OCI-LY1 (cell line): ENCODE data around the gene KLHL33.
A peak's percentile ranks its signal among the peaks of the same experiment; 100 is the strongest.

Experiments
- H2AFZ ChIP-seq: fragments of 200-600 bp; sonication (generic), shearing (Covaris generic); 2 replicates; pipeline ENCODE4 v1.6.0; 2014; ENCODE audit warnings: antibody characterized with exemption, mild to moderate bottlenecking, low read length
- H3F3A ChIP-seq: fragments of 200-600 bp; sonication (generic), shearing (Covaris generic); 2 replicates; pipeline ENCODE4 v1.6.0; 2014; ENCODE audit warnings: mild to moderate bottlenecking, antibody characterized with exemption, low read length, moderate library complexity; ENCODE audit not compliant: insufficient read depth
- H3K27ac ChIP-seq: fragments of 200-600 bp; sonication (generic); 2 replicates; pipeline ENCODE4 v1.5.1; 2014; ENCODE audit warnings: low read length, mixed run types, mild to moderate bottlenecking, low read depth; ENCODE audit not compliant: poor library complexity, severe bottlenecking
- H3K27me3 ChIP-seq: fragments of 200-600 bp; sonication (generic); 2 replicates; pipeline ENCODE4 v1.6.0; 2014; ENCODE audit warnings: antibody characterized with exemption, mild to moderate bottlenecking, low read length, moderate library complexity; ENCODE audit not compliant: insufficient read depth
- H3K36me3 ChIP-seq: fragments of 200-600 bp; sonication (generic); 2 replicates; pipeline ENCODE4 v1.6.1; 2014; ENCODE audit warnings: mild to moderate bottlenecking, antibody characterized with exemption, low read length, moderate library complexity, mixed read lengths; ENCODE audit not compliant: insufficient read depth
- H3K4me1 ChIP-seq: fragments of 200-600 bp; sonication (generic); 2 replicates; pipeline ENCODE4 v1.5.1; 2014; ENCODE audit warnings: mild to moderate bottlenecking, low read length, moderate library complexity; ENCODE audit not compliant: insufficient read depth, severe bottlenecking
- H3K4me2 ChIP-seq: fragments of 200-600 bp; sonication (generic), shearing (Covaris generic); 2 replicates; pipeline ENCODE4 v1.6.1; 2014; ENCODE audit warnings: low read length
- H3K4me3 ChIP-seq: fragments of 200-600 bp; sonication (generic); 2 replicates; pipeline ENCODE4 v1.5.1; 2014; ENCODE audit warnings: low read length, low read depth, mild to moderate bottlenecking, mixed read lengths; ENCODE audit not compliant: poor library complexity, severe bottlenecking
- H3K79me2 ChIP-seq: fragments of 200-600 bp; shearing (Covaris generic); 2 replicates; pipeline ENCODE4 v1.6.1; 2016; ENCODE audit warnings: mixed run types, low read length, mixed read lengths; ENCODE audit not compliant: insufficient read depth
- H3K9ac ChIP-seq: fragments of 200-600 bp; sonication (generic), shearing (Covaris generic); 2 replicates; pipeline ENCODE4 v1.6.1; 2014; ENCODE audit warnings: mild to moderate bottlenecking, low read length, mixed read lengths
- H3K9me2 ChIP-seq: fragments of 200-600 bp; sonication (generic), shearing (Covaris generic); 2 replicates; pipeline ENCODE4 v1.6.1; 2014; ENCODE audit warnings: low read depth, mild to moderate bottlenecking, low read length, mixed read lengths
- H3K9me3 ChIP-seq: fragments of 200-600 bp; shearing (Covaris generic); 2 replicates; pipeline ENCODE4 v1.6.1; 2014; ENCODE audit warnings: low read length, mixed read lengths
- H4K20me1 ChIP-seq: fragments of 200-600 bp; sonication (generic), shearing (Covaris generic); 2 replicates; pipeline ENCODE4 v1.6.0; 2016; ENCODE audit warnings: mild to moderate bottlenecking, low read length; ENCODE audit not compliant: insufficient read depth
- EZH2 ChIP-seq: fragments of 200-600 bp; sonication (generic), shearing (Covaris generic); IDR thresholded peaks from 2 replicates; pipeline ENCODE4 v1.8.0; 2017; ENCODE audit warnings: borderline replicate concordance, mixed run types, mild to moderate bottlenecking, antibody characterized with exemption, low read length, moderate library complexity, mixed read lengths
- TF ChIP-seq, protein P1 (sequence below): fragments of 200-600 bp; sonication (generic), shearing (Covaris generic); IDR thresholded peaks from 2 replicates; pipeline ENCODE4 v1.5.1; 2017; ENCODE audit warnings: mild to moderate bottlenecking, antibody characterized with exemption, low read length, moderate library complexity, mixed read lengths

The KLHL33 gene

DNA sequence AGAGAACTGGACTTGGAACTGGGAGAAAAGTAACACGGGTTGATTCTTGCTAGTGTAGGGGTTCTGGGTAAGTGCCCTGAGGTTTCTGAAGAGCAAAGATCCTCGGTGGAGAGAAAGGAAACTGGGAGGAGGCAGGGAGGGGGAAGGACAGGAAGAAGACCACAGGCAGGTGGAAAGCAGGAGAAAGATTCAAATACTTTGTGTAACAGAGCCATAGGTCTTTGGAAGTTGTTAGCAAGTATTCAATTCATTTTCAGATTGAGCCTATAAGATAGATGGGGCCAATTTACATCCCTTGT lies 34.6 kb upstream of the KLHL33 start:
- no peak for TF ChIP-seq EZH2
- TF ChIP-seq, protein P1, sequence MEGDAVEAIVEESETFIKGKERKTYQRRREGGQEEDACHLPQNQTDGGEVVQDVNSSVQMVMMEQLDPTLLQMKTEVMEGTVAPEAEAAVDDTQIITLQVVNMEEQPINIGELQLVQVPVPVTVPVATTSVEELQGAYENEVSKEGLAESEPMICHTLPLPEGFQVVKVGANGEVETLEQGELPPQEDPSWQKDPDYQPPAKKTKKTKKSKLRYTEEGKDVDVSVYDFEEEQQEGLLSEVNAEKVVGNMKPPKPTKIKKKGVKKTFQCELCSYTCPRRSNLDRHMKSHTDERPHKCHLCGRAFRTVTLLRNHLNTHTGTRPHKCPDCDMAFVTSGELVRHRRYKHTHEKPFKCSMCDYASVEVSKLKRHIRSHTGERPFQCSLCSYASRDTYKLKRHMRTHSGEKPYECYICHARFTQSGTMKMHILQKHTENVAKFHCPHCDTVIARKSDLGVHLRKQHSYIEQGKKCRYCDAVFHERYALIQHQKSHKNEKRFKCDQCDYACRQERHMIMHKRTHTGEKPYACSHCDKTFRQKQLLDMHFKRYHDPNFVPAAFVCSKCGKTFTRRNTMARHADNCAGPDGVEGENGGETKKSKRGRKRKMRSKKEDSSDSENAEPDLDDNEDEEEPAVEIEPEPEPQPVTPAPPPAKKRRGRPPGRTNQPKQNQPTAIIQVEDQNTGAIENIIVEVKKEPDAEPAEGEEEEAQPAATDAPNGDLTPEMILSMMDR, result no peak
- peaks cover 22% of the 10 kb centered on the region for H3K79me2 ChIP-seq
- H3K4me3 ChIP-seq, result peak overlapping the region; percentile 98
- no peaks in the 10 kb centered on the region for H3K9me2 ChIP-seq
- H3K4me2 ChIP-seq, result peak overlapping the region; percentile 98
- H3F3A ChIP-seq, result no peaks in the 10 kb centered on the region
- peak overlapping the region; percentile 98 for H3K9ac ChIP-seq
- no peak overlapping the region for H2AFZ ChIP-seq
- H4K20me1 ChIP-seq, result no peaks in the 10 kb centered on the region
- H3K27me3 ChIP-seq, result no peaks in the 10 kb centered on the region
- peaks cover 26% of the 10 kb centered on the region for H3K4me1 ChIP-seq
- no peaks in the 10 kb centered on the region for H3K9me3 ChIP-seq
- H3K36me3 ChIP-seq, result peaks cover 42% of the 10 kb centered on the region
- H3K27ac ChIP-seq, result no peak overlapping the region

DNA sequence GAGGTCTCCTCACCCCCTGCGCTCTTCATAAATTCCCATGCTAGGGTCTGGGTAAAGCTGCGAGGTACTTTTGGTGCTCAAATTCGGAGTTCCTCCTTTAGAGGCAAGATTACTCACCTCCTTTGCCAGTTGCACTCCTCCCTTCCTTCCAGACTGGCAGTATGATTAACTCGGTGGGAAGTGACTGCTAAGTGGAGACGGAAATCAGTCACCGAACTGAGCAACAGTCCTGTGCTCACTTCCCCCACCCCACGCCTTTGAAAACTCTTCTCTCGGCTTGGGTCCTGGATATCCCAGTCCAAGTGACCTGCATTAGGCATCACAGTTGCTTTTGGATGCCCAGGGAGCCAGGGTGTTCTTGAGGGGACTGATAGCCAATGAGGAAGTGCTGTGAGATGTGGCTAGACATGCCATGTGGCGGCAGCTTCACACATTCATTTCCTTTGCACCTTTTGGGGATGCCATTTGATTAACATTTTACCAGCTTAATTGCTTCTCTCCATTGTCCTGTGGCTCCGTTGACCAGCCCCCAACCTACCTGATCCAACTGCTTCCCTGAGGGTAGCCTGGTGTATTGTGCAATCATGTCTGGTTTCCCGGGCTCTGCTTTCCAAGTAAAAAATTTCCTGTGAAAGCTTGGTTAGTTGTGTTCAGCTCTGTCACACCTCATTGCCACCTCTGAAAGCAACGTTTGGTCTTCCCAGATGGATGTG lies 34.1 kb upstream of the KLHL33 start:
- H3F3A ChIP-seq, result no peaks in the 10 kb centered on the region
- H3K79me2 ChIP-seq, result peaks cover 22% of the 10 kb centered on the region
- H3K27ac ChIP-seq, result peak overlapping the region; percentile 57
- peak overlapping the region; percentile 78; the same call in 1 of the 2 replicates for H2AFZ ChIP-seq
- H3K4me2 ChIP-seq, result peak overlapping the region; percentile 98
- H3K9me3 ChIP-seq, result no peaks in the 10 kb centered on the region
- H3K4me1 ChIP-seq, result peaks cover 26% of the 10 kb centered on the region
- TF ChIP-seq, protein P1, result no peak
- TF ChIP-seq EZH2, result no peak
- peak overlapping the region; percentile 98 for H3K4me3 ChIP-seq
- peak overlapping the region; percentile 98 for H3K9ac ChIP-seq
- peaks cover 37% of the 10 kb centered on the region for H3K36me3 ChIP-seq
- no peaks in the 10 kb centered on the region for H3K27me3 ChIP-seq
- H3K9me2 ChIP-seq, result no peaks in the 10 kb centered on the region
- H4K20me1 ChIP-seq, result no peaks in the 10 kb centered on the region

DNA sequence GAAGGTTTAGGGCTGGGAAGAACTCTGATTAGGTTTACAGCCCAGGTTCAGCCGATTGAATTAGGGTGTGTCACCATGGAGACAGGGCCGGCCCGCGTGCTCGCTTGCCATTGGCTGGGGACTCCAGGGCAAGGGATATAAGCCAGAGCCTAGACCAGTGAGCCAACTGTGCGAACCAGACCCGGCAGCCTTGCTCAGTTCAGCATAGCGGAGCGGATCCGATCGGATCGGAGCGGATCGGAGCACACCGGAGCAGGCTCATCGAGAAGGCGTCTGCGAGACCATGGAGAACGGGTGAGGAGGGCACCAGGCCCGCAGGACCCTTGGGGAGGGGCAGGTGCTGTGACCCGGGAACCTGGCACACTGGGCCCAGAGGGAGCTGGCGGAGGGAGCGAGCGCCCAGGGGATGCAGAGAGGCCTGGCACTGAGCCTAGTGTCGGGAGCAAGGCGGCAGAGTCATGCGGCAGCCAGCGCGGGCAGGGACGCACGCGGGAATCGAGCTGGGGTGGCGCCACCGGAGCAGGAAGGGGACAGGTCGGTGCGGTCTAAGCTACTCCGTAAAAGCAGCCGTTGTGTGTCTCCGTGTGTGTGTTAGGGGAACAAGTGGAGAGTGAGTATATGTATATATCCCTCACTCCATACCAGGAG lies 33.4 kb upstream of the KLHL33 start, which contains the start of gene PNP:
Gene PNP (plus strand): TSS at position 165 of the 648 bp plus-strand sequence. CDS start 119 bp downstream, at position 284.
- peak within 1 kb of the TSS; percentile 98 for H3K4me2 ChIP-seq
- H4K20me1 ChIP-seq, result no peaks in the 10 kb centered on the region
- H3K9me3 ChIP-seq, result no peaks in the 10 kb centered on the region
- peak within 1 kb of the TSS; percentile 98 for H3K4me3 ChIP-seq
- H3K4me1 ChIP-seq, result peaks cover 26% of the 10 kb centered on the region
- H3K9ac ChIP-seq, result peak within 1 kb of the TSS; percentile 98
- no peaks in the 10 kb centered on the region for H3K9me2 ChIP-seq
- H2AFZ ChIP-seq, result peak within 1 kb of the TSS; percentile 78; the same call in 1 of the 2 replicates
- H3K27me3 ChIP-seq, result no peaks in the 10 kb centered on the region
- H3K79me2 ChIP-seq, result peaks cover 22% of the 10 kb centered on the region
- no peaks in the 10 kb centered on the region for H3F3A ChIP-seq
- peaks cover 30% of the 10 kb centered on the region for H3K36me3 ChIP-seq
- peak within 1 kb of the TSS; percentile 57 for H3K27ac ChIP-seq
- TF ChIP-seq, protein P1, result no peak
- TF ChIP-seq EZH2, result no peak
